Astrocyte (in vitro differentiated cells and primary cell): Measurements from ENCODE around the gene RRBP1. TPM values are rescaled to one million over a fixed set of nuclear protein-coding genes. Genes with fewer than 3 reads are reported as not detected.

Experiments used
- DNase-seq: peaks from one replicate; pipeline ENCODE4 v3.0.0-alpha.2; 2010; ENCODE audit warnings: low read depth
- FAIRE-seq: peaks from 2 replicates; lab custom pipeline; 2011; peaks lifted over from hg19 to GRCh38; lab: Jason Lieb, UNC
- H2AFZ ChIP-seq: 2 replicates; pipeline ENCODE4 v1.6.0; 2012; ENCODE audit warnings: low read depth, low read length, inconsistent platforms
- H3K27ac ChIP-seq: 2 replicates; pipeline ENCODE4 v1.5.1; 2011; ENCODE audit warnings: low read depth, low read length, inconsistent platforms
- H3K27me3 ChIP-seq: 2 replicates; pipeline ENCODE4 v1.6.0; 2011; ENCODE audit warnings: low read length, inconsistent platforms; ENCODE audit not compliant: insufficient read depth
- H3K36me3 ChIP-seq: 2 replicates; pipeline ENCODE4 v1.5.1; 2011; ENCODE audit warnings: low read length, inconsistent platforms; ENCODE audit not compliant: insufficient read depth
- H3K4me1 ChIP-seq: 2 replicates; pipeline ENCODE4 v1.5.1; 2011; ENCODE audit warnings: low read length, inconsistent platforms; ENCODE audit not compliant: insufficient read depth
- H3K4me2 ChIP-seq: 2 replicates; pipeline ENCODE4 v1.6.0; 2012; ENCODE audit warnings: low read length, inconsistent platforms
- H3K4me3 ChIP-seq: 2 replicates; pipeline ENCODE4 v1.5.1; 2011; ENCODE audit warnings: low read depth, mild to moderate bottlenecking, low read length, inconsistent platforms; ENCODE audit not compliant: insufficient read depth
- H3K79me2 ChIP-seq: 2 replicates; pipeline ENCODE4 v1.6.0; 2012; ENCODE audit warnings: mild to moderate bottlenecking, low read length, inconsistent platforms; ENCODE audit not compliant: insufficient read depth
- H3K9ac ChIP-seq: 2 replicates; pipeline ENCODE4 v1.6.0; 2012; ENCODE audit warnings: mild to moderate bottlenecking, low read length, inconsistent platforms
- H3K9me3 ChIP-seq: 2 replicates; pipeline ENCODE4 v1.5.1; 2012; ENCODE audit warnings: low read depth, mild to moderate bottlenecking, low read length, inconsistent platforms; ENCODE audit not compliant: insufficient read depth
- H4K20me1 ChIP-seq: 2 replicates; pipeline ENCODE4 v1.6.0; 2012; ENCODE audit warnings: low read length, inconsistent platforms; ENCODE audit not compliant: insufficient read depth
- H3K27ac Mint-ChIP-seq: one replicate; pipeline ENCODE4 v1.8.0; 2021; ENCODE audit warnings: mild to moderate bottlenecking, mixed read lengths; ENCODE audit not compliant: unreplicated experiment
- H3K27me3 Mint-ChIP-seq: one replicate; pipeline ENCODE4 v1.8.0; 2021; ENCODE audit warnings: low read depth, mixed read lengths; ENCODE audit not compliant: unreplicated experiment
- H3K36me3 Mint-ChIP-seq: one replicate; pipeline ENCODE4 v1.8.0; 2021; ENCODE audit warnings: low read depth, mixed read lengths; ENCODE audit not compliant: unreplicated experiment
- H3K4me1 Mint-ChIP-seq: one replicate; pipeline ENCODE4 v1.8.0; 2021; ENCODE audit warnings: low read depth, mixed read lengths; ENCODE audit not compliant: unreplicated experiment
- H3K4me3 Mint-ChIP-seq: one replicate; pipeline ENCODE4 v1.8.0; 2021; ENCODE audit warnings: mild to moderate bottlenecking, moderate library complexity, mixed read lengths; ENCODE audit not compliant: unreplicated experiment
- H3K9me3 Mint-ChIP-seq: one replicate; pipeline ENCODE4 v1.8.0; 2021; ENCODE audit warnings: mild to moderate bottlenecking, mixed read lengths; ENCODE audit not compliant: unreplicated experiment
- CTCF ChIP-seq: IDR thresholded peaks from 2 replicates; pipeline ENCODE4 v1.5.1; 2011; ENCODE audit warnings: low read depth, mild to moderate bottlenecking, inconsistent platforms, low read length, moderate library complexity; ENCODE audit not compliant: insufficient read depth
- EZH2 ChIP-seq: IDR thresholded peaks from 2 replicates; pipeline ENCODE4 v1.6.1; 2012; ENCODE audit warnings: mild to moderate bottlenecking, low read length, inconsistent platforms; ENCODE audit not compliant: insufficient read depth
- total RNA-seq: library from RNA; stranded (reverse); gene quantifications from 2 replicates; pipeline ENCODE4 v1.2.1, GENCODE V29; 2021

The RRBP1 gene
- total RNA-seq, 1 donor from 2014 or later, result 347 TPM

GRCh38 chr20:17626217-17627007 is 55.6 kb downstream of the RRBP1 start:
- H3K36me3 ChIP-seq, result peaks cover 40% of the 10 kb centered on the region
- H3K27ac ChIP-seq, result no peak overlapping the region
- Mint-ChIP-seq H3K27ac (no peak overlapping the region), H3K27me3 (no peaks in the 10 kb centered on the region), H3K9me3 (no peaks in the 10 kb centered on the region), H3K36me3 (peaks cover 26% of the 10 kb centered on the region), H3K4me3 (no peak overlapping the region), H3K4me1 (no peaks in the 10 kb centered on the region)
- H3K79me2 ChIP-seq, result peaks cover 52% of the 10 kb centered on the region
- H4K20me1 ChIP-seq, result peaks cover 99% of the 10 kb centered on the region
- no peaks in the 10 kb centered on the region for H3K27me3 ChIP-seq
- H3K4me2 ChIP-seq, result no peak overlapping the region
- no peak overlapping the region for H3K9ac ChIP-seq
- H3K4me3 ChIP-seq, result no peak overlapping the region
- FAIRE-seq (no peak), DNase-seq (no peak)
- TF ChIP-seq CTCF (no peak), EZH2 (no peak)
- no peaks in the 10 kb centered on the region for H3K4me1 ChIP-seq
- no peak overlapping the region for H2AFZ ChIP-seq
- no peaks in the 10 kb centered on the region for H3K9me3 ChIP-seq

- Mint-ChIP-seq H3K4me3 (no peak overlapping the region), H3K27ac (no peak overlapping the region)
- peaks cover 33% of the 10 kb centered on the region for H3K36me3 ChIP-seq
Measured at GRCh38 chr20:17625246-17626051, 56.6 kb downstream of the RRBP1 start.

More at GRCh38 chr20:17625246-17626051, 56.6 kb downstream of the RRBP1 start:
- Histone ChIP-seq H3K4me2 (no peak overlapping the region), H4K20me1 (peaks cover 99% of the 10 kb centered on the region), H3K9me3 (no peaks in the 10 kb centered on the region), H3K9ac (no peak overlapping the region), H2AFZ (no peak overlapping the region), H3K27ac (no peak overlapping the region), H3K4me3 (no peak overlapping the region), H3K79me2 (peaks cover 45% of the 10 kb centered on the region), H3K4me1 (no peaks in the 10 kb centered on the region), H3K27me3 (no peaks in the 10 kb centered on the region)
- Mint-ChIP-seq H3K9me3 (no peaks in the 10 kb centered on the region), H3K36me3 (peaks cover 22% of the 10 kb centered on the region), H3K27me3 (no peaks in the 10 kb centered on the region), H3K4me1 (no peaks in the 10 kb centered on the region)
- no peak for TF ChIP-seq EZH2
- TF ChIP-seq CTCF, result no peak
- no peak for DNase-seq
- no peak for FAIRE-seq
